Measurements from ENCODE around the gene SF3A2. TPM values are rescaled to one million over a fixed set of nuclear protein-coding genes. Genes with fewer than 3 reads are reported as not detected.

SF3A2 gene
- total RNA-seq, 4 donors from 2014 or later: 21.4 to 84.0 (median 51.8) TPM

GRCh38 chr19:2246801-2247361 lies 10.3 kb downstream of the SF3A2 start:
- H3K4me3 ChIP-seq: no peak overlapping the region
- peaks cover 0 to 19% of the 10 kb centered on the region in 2 donors for H3K27me3 ChIP-seq
- H3K27ac ChIP-seq: no peak overlapping the region
- peaks cover 0 to 49% (median 10%) of the 10 kb centered on the region in 4 donors for H3K4me1 ChIP-seq
- DNase-seq (ENCODE audit: low spot score in 2 of 2): no peak
- no peaks in the 10 kb centered on the region for H3K9me3 ChIP-seq
- no peak for TF ChIP-seq POLR2A (IDR thresholded peaks at IDR 0.05)
- no peak for TF ChIP-seq EP300 (IDR thresholded peaks at IDR 0.05)
- TF ChIP-seq CTCF (IDR thresholded peaks at IDR 0.05): no peak
- WGBS, 2 donors: 52 to 83% methylated on average over 4 to 22 of the region's 26 CpGs
- peaks cover 10 to 69% (median 39%) of the 10 kb centered on the region in 3 donors for H3K36me3 ChIP-seq

- Histone ChIP-seq H3K4me3 (no peak overlapping the region), H3K4me1 (peaks cover 0 to 49% (median 10%) of the 10 kb centered on the region in 4 donors), H3K9me3 (no peaks in the 10 kb centered on the region), H3K27ac (no peak overlapping the region), H3K27me3 (peaks cover 0 to 25% of the 10 kb centered on the region in 2 donors), H3K36me3 (peaks cover 10 to 69% (median 39%) of the 10 kb centered on the region in 3 donors)
- TF ChIP-seq EP300 (IDR thresholded peaks at IDR 0.05) (no peak), CTCF (IDR thresholded peaks at IDR 0.05) (no peak), POLR2A (IDR thresholded peaks at IDR 0.05) (no peak)
- 83 to 85% methylated on average over 27 of the region's 28 CpGs for WGBS, 2 donors
- no peak for DNase-seq (ENCODE audit: low spot score in 2 of 2)
Observed at GRCh38 chr19:2247433-2248101, 10.9 kb downstream of the SF3A2 start.

GRCh38 chr19:2248136-2249009 lies 11.7 kb downstream of the SF3A2 start:
- peaks cover 0 to 49% (median 15%) of the 10 kb centered on the region in 4 donors for H3K4me1 ChIP-seq
- 71 to 75% methylated on average over 9 to 21 of the region's 21 CpGs for WGBS, 2 donors
- no peak for DNase-seq (ENCODE audit: low spot score in 2 of 2)
- no peak overlapping the region for H3K27ac ChIP-seq
- peaks cover 0 to 33% of the 10 kb centered on the region in 2 donors for H3K27me3 ChIP-seq
- TF ChIP-seq POLR2A (IDR thresholded peaks at IDR 0.05) (no peak), EP300 (IDR thresholded peaks at IDR 0.05) (no peak), CTCF (IDR thresholded peaks at IDR 0.05) (no peak)
- H3K9me3 ChIP-seq: no peaks in the 10 kb centered on the region
- H3K36me3 ChIP-seq: peaks cover 10 to 62% (median 39%) of the 10 kb centered on the region in 3 donors
- H3K4me3 ChIP-seq: no peak overlapping the region

- Histone ChIP-seq H3K4me3 (no peak within 1 kb of the TSS), H3K27ac (no peak within 1 kb of the TSS), H3K27me3 (peaks cover 0 to 42% of the 10 kb centered on the region in 2 donors), H3K9me3 (no peaks in the 10 kb centered on the region), H3K36me3 (peaks cover 10 to 54% (median 36%) of the 10 kb centered on the region in 3 donors), H3K4me1 (peaks cover 0 to 49% (median 18%) of the 10 kb centered on the region in 4 donors)
- DNase-seq (ENCODE audit: low spot score in 2 of 2): no peak
- TF ChIP-seq POLR2A (IDR thresholded peaks at IDR 0.05): no peak
- no peak for TF ChIP-seq EP300 (IDR thresholded peaks at IDR 0.05)
- TF ChIP-seq CTCF (IDR thresholded peaks at IDR 0.05): no peak
- WGBS, 2 donors: 40 to 65% methylated on average over 2 to 20 of the region's 27 CpGs
Observed at GRCh38 chr19:2249010-2249866, 12.6 kb downstream of the SF3A2 start, which contains the start of gene AMH. Gene AMH, plus strand, starts transcription at chr19:2249323. Its CDS starts 10 bp downstream, at chr19:2249333.
